ENCODE results near the gene NUDT22. TPM values are rescaled to one million over a fixed set of nuclear protein-coding genes. Genes with fewer than 3 reads are reported as not detected.
A peak's percentile ranks its signal among the peaks of the same experiment; 100 is the strongest.

Gene NUDT22
- polyA plus RNA-seq, 1 donor from 2014 or later: 47.3 TPM

- TF ChIP-seq TAF1 (IDR thresholded peaks at IDR 0.05; ENCODE audit: low read depth) (no peak), MXI1 (conservative IDR thresholded peaks at IDR 0.05; ENCODE audit: poor library complexity, severe bottlenecking) (peak; percentile 69), POLR2AphosphoS5 (IDR thresholded peaks at IDR 0.05) (peak; percentile 73), SMC3 (conservative IDR thresholded peaks at IDR 0.05; ENCODE audit: poor library complexity) (peak; percentile 14), EP300 (conservative IDR thresholded peaks at IDR 0.05; ENCODE audit: poor library complexity, severe bottlenecking) (peak; percentile 76), REST (IDR thresholded peaks at IDR 0.05; ENCODE audit: borderline replicate concordance) (peak; percentile 20), EZH2 (IDR thresholded peaks at IDR 0.05; ENCODE audit: borderline replicate concordance, insufficient read depth, low read length, poor library complexity, severe bottlenecking) (no peak)
- Histone ChIP-seq H3F3A (ENCODE audit: insufficient read depth, low read length, poor library complexity, severe bottlenecking) (no peaks in the 10 kb centered on the region), H2AFZ (ENCODE audit: low read depth, low read length) (peak within 1 kb of the TSS; percentile 72), H3K27me3 (ENCODE audit: insufficient read depth, low read depth, low read length) (peaks cover 8% of the 10 kb centered on the region), H3K36me3 (ENCODE audit: insufficient read depth, low read length) (no peaks in the 10 kb centered on the region), H3K4me3 (ENCODE audit: low read length) (peak within 1 kb of the TSS; percentile 94), H3K9ac (ENCODE audit: low read length) (peak within 1 kb of the TSS; percentile 88), H3K79me2 (replicated peaks; ENCODE audit: insufficient read depth, low read length) (peaks cover 6% of the 10 kb centered on the region), H3K9me3 (ENCODE audit: low read length) (no peaks in the 10 kb centered on the region), H3K9me2 (ENCODE audit: insufficient read depth, low read length) (no peaks in the 10 kb centered on the region), H3K4me2 (ENCODE audit: low read length) (peak within 1 kb of the TSS; percentile 70), H4K20me1 (ENCODE audit: insufficient read depth) (no peaks in the 10 kb centered on the region), H3K27ac (ENCODE audit: low read length) (peak within 1 kb of the TSS; percentile 88)
Observed at GRCh38 chr11:64230171-64230984, 4.3 kb downstream of the NUDT22 start, which contains the start of gene DNAJC4. Gene DNAJC4 (plus strand): TSS chr11:64230548. CDS start chr11:64230855, 307 bp downstream.

- peaks cover 4% of the 10 kb centered on the region for H3K79me2 ChIP-seq (replicated peaks; ENCODE audit: insufficient read depth, low read length)
- no peaks in the 10 kb centered on the region for H3K9me2 ChIP-seq (ENCODE audit: insufficient read depth, low read length)
- H3K27me3 ChIP-seq (ENCODE audit: insufficient read depth, low read depth, low read length): peaks cover 8% of the 10 kb centered on the region
- peak overlapping the region; percentile 54 for H3K4me2 ChIP-seq (ENCODE audit: low read length)
- H3K9me3 ChIP-seq (ENCODE audit: low read length): no peaks in the 10 kb centered on the region
- peak overlapping the region; percentile 94 for H3K4me3 ChIP-seq (ENCODE audit: low read length)
- no peak for TF ChIP-seq POLR2AphosphoS5 (IDR thresholded peaks at IDR 0.05)
- TF ChIP-seq CTCF (IDR thresholded peaks at IDR 0.05; ENCODE audit: poor library complexity, severe bottlenecking): no peak
- no peak for TF ChIP-seq TAF1 (IDR thresholded peaks at IDR 0.05; ENCODE audit: low read depth)
- peak overlapping the region; percentile 88 for H3K27ac ChIP-seq (ENCODE audit: low read length)
- H2AFZ ChIP-seq (ENCODE audit: low read depth, low read length): peak overlapping the region; percentile 72
- H3K9ac ChIP-seq (ENCODE audit: low read length): peak overlapping the region; percentile 88
- no peaks in the 10 kb centered on the region for H3K36me3 ChIP-seq (ENCODE audit: insufficient read depth, low read length)
- H3F3A ChIP-seq (ENCODE audit: insufficient read depth, low read length, poor library complexity, severe bottlenecking): no peaks in the 10 kb centered on the region
- no peaks in the 10 kb centered on the region for H4K20me1 ChIP-seq (ENCODE audit: insufficient read depth)
Observed at GRCh38 chr11:64230985-64231365, 4.9 kb downstream of the NUDT22 start.

Data from neural cell (in vitro differentiated cells).